ENCODE results near the gene ADK. TPM values are rescaled to one million over a fixed set of nuclear protein-coding genes. Genes with fewer than 3 reads are reported as not detected.
A peak's percentile ranks its signal among the peaks of the same experiment; 100 is the strongest.
"Not testable (repeated sequence)": the region's sequence is repeated elsewhere in the genome, so short reads cannot be mapped to it uniquely, and the experiment has no call there.

The ADK gene
- total RNA-seq, 3 donors from 2014 or later, result 27.2 to 50.8 (median 40.0) TPM

GRCh38 chr10:74206746-74207145 lies 55.7 kb downstream of the ADK start:
- H3K4me3 ChIP-seq, result no peak overlapping the region
- no peak for TF ChIP-seq CTCF (IDR thresholded peaks at IDR 0.05)
- peak overlapping the region; percentile 57 to 76 for H3K27ac ChIP-seq
- H3K9me3 ChIP-seq, result no peaks in the 10 kb centered on the region
- H3K36me3 ChIP-seq, result no peaks in the 10 kb centered on the region
- H3K27me3 ChIP-seq, result no peaks in the 10 kb centered on the region
- intact Hi-C loops (cut with DNase I; ENCODE audit: low total_unique reads), result no loop called here
- DNase-seq (ENCODE audit: low spot score in 2 of 2), result peak; percentile 63 to 70
- H3K4me1 ChIP-seq, result no peaks in the 10 kb centered on the region

GRCh38 chr10:74207691-74208480 lies 56.9 kb downstream of the ADK start:
- Histone ChIP-seq H3K27ac (no peak overlapping the region), H3K9me3 (no peaks in the 10 kb centered on the region), H3K27me3 (no peaks in the 10 kb centered on the region), H3K4me1 (no peaks in the 10 kb centered on the region), H3K4me3 (no peak overlapping the region), H3K36me3 (no peaks in the 10 kb centered on the region)
- TF ChIP-seq POLR2AphosphoS5 (IDR thresholded peaks at IDR 0.05) (no peak), CTCF (IDR thresholded peaks at IDR 0.05) (no peak), POLR2A (IDR thresholded peaks at IDR 0.05) (no peak)
- intact Hi-C loops (cut with DNase I; ENCODE audit: low total_unique reads), result no loop called here
- DNase-seq (ENCODE audit: low spot score in 2 of 2), result no peak

GRCh38 chr10:74208997-74209396 lies 58.0 kb downstream of the ADK start:
- no peaks in the 10 kb centered on the region for H3K4me1 ChIP-seq
- TF ChIP-seq CTCF (IDR thresholded peaks at IDR 0.05) (no peak), POLR2A (IDR thresholded peaks at IDR 0.05) (no peak), POLR2AphosphoS5 (IDR thresholded peaks at IDR 0.05) (no peak)
- intact Hi-C loops (cut with DNase I; ENCODE audit: low total_unique reads), result no loop called here
- H3K27ac ChIP-seq, result no peak overlapping the region
- no peak overlapping the region for H3K4me3 ChIP-seq
- H3K36me3 ChIP-seq, result no peaks in the 10 kb centered on the region
- H3K27me3 ChIP-seq, result no peaks in the 10 kb centered on the region
- DNase-seq (ENCODE audit: low spot score in 2 of 2), result no peak
- H3K9me3 ChIP-seq, result no peaks in the 10 kb centered on the region

GRCh38 chr10:74213019-74213418 lies 62.0 kb downstream of the ADK start:
- intact Hi-C loops (cut with DNase I; ENCODE audit: low total_unique reads), result no loop called here
- DNase-seq (ENCODE audit: low spot score in 2 of 2), result no peak
- no peaks in the 10 kb centered on the region for H3K27me3 ChIP-seq
- no peaks in the 10 kb centered on the region for H3K36me3 ChIP-seq
- H3K9me3 ChIP-seq, result no peaks in the 10 kb centered on the region
- no peak overlapping the region for H3K4me3 ChIP-seq
- H3K27ac ChIP-seq, result no peak overlapping the region
- TF ChIP-seq POLR2AphosphoS5 (IDR thresholded peaks at IDR 0.05) (no peak), POLR2A (IDR thresholded peaks at IDR 0.05) (no peak), CTCF (IDR thresholded peaks at IDR 0.05) (no peak)
- no peaks in the 10 kb centered on the region for H3K4me1 ChIP-seq

- Histone ChIP-seq H3K36me3 (no peaks in the 10 kb centered on the region), H3K27ac (no peak overlapping the region), H3K4me3 (no peak overlapping the region), H3K4me1 (no peaks in the 10 kb centered on the region), H3K9me3 (no peaks in the 10 kb centered on the region), H3K27me3 (no peaks in the 10 kb centered on the region)
- DNase-seq (ENCODE audit: low spot score in 2 of 2), result no peak
- TF ChIP-seq CTCF (IDR thresholded peaks at IDR 0.05) (peak in 1 of 3 donors; percentile 18), POLR2AphosphoS5 (IDR thresholded peaks at IDR 0.05) (no peak)
- intact Hi-C loops (cut with DNase I; ENCODE audit: low total_unique reads), result no loop called here
These were observed 62.6 kb downstream of the ADK start for GRCh38 chr10:74213571-74214162.

GRCh38 chr10:74217110-74217509 lies 66.1 kb downstream of the ADK start:
- H3K9me3 ChIP-seq; H3K27me3 ChIP-seq; H3K4me3 ChIP-seq; H3K36me3 ChIP-seq; DNase-seq (ENCODE audit: low spot score in 2 of 2); intact Hi-C loops (cut with DNase I; ENCODE audit: low total_unique reads); H3K4me1 ChIP-seq; H3K27ac ChIP-seq: not testable (repeated sequence)

- H3K9me3 ChIP-seq; H3K27ac ChIP-seq; H3K36me3 ChIP-seq; intact Hi-C loops (cut with DNase I; ENCODE audit: low total_unique reads); DNase-seq (ENCODE audit: low spot score in 2 of 2); H3K27me3 ChIP-seq; H3K4me1 ChIP-seq; H3K4me3 ChIP-seq: not testable (repeated sequence)
These were observed 71.4 kb downstream of the ADK start for GRCh38 chr10:74222467-74222866.

Measured in breast epithelium (tissue), 4 donors.